HG02885 (cell line): ENCODE data around the gene LRP2.
"Not testable (repeated sequence)": the region's sequence is repeated elsewhere in the genome, so short reads cannot be mapped to it uniquely, and the experiment has no call there.

Experiments used
- ATAC-seq: cut with Tn5 transposase; IDR thresholded peaks from one replicate; pipeline ENCODE4 v1.9.1; 2021; ENCODE audit warnings: mild to moderate bottlenecking; ENCODE audit not compliant: unreplicated experiment, poor library complexity

LRP2 gene

DNA sequence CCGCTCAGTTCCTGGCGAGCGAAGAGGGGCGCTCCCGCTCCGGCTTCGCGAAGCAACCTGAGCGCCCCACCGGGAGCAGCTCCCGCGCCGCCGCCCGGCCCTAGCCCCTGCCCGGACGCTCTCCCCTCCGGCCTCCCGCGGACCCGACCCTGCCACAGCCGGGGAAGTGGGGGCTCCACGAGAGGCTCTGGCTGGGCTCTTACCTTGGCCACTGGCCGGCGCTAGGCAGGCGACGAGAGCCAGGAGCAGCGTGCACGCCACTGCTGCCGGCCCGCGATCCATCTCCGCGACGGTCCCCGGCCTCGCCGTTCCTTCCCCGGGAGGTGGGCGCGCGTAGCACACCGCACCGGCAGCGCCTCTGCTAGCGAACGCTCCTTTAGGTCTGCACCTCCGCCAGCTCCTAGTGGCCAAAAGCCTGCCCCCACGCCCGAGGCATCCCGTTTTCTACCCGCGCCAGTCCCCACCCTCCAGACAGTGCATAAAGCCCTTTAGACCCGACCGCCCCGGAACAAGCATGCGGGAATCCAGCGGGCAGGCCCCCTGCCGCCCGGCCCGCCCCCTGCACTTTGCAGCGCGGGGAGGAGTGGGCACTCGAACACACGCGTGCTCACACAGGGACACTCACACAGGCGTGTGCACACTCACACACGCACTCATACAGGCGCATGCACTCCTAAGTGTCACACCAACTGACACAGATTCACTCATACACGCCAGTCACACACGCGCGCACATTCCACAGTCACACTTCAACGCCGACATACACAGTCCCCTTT lies at the start of gene LRP2:
Gene LRP2 (minus strand): TSS at position 417 of the 776 bp plus-strand sequence. CDS start 135 bp downstream, at position 282.
- no peak for ATAC-seq

DNA sequence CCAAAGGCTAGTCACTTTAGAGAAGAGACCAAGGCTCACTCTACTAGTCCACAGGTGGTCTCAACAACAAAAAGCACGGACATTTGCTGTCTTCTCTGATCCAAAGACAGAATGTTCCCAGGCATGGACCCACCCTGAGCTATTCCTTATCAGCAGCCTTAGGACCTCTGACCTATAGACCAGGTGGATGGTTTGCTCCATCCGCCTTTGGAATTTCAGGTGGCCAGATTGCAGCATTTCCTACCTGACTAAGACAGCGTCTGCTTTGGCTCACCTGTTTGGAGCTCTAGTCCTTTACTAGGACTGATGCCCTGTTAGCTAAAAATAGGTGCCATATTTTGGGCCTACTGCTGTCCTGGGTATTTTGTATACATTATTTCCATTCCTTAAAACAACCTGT lies 44.6 kb upstream of the LRP2 start:
- ATAC-seq, result no peak

- ATAC-seq, result not testable (repeated sequence)
Measured at GRCh38 chr2:169399491-169399890, 37.2 kb upstream of the LRP2 start.

DNA sequence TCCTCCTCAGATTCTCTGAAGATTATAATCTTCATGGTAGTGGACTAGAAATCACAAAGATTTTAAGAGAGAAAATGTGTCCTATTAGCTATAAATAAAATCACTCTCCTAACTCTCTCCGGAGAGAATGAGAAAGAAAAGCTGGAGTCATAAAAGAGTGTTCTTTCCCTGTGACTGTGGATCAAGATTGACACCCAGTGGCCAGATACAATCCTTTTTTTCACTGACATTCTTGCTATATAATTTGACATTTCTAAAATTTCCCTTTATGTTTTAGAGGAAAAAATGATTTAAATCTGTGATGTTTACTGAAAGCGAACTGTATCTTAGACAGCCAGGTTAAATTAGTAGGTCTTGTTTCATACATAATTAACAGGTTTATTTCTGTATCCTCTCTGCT lies 35.4 kb upstream of the LRP2 start:
- ATAC-seq, result no peak

DNA sequence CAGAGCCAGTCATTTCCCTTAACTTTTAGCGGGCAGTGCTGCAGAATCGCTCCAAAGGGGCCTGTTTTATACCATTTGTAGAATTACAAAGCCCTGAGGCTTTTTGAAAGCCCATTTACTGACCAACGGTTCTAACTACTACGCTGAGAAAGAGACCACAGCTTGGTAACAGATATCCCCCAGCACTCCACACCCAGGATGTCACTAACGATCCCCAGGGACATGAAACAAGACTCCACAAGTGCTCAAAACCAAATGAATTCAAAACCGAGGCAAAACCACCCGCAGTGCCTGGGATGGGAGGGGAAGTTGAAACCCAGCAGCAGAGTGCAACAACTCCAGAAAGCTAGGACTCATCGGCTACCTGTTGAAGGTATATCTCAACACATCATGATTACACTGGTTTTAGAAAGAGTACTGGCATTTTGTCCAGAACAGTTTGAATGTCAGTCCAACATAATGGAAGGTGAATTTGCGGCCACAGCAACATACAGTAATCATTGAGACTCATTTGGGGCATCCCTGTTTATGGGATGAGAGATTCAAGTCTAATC lies 33.6 kb upstream of the LRP2 start:
- ATAC-seq, result no peak

DNA sequence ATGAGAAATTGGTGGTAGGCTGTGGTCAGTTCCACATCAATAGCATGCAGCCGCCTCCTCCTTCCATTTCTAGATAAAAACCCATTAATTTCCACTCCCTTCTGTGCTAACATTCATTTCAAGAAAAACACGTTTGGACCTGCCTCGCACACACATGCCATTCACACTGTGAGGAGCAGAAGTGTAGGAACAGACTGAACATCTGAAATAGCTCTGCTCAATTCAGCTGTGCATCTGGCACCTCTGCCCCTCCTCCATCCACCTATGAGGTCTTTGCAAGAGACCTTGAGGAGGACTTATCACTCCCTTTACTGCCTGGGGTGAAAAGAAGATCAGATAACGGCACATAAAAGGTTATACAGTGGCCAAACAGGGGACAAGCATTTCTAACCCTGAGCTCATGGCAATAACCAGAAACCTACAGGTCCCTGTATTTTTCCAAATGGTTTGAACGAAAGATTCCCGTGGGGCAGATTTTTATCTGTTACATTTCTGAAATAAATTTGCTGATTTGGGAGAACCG lies 30.8 kb upstream of the LRP2 start:
- ATAC-seq, result peak; percentile 78

DNA sequence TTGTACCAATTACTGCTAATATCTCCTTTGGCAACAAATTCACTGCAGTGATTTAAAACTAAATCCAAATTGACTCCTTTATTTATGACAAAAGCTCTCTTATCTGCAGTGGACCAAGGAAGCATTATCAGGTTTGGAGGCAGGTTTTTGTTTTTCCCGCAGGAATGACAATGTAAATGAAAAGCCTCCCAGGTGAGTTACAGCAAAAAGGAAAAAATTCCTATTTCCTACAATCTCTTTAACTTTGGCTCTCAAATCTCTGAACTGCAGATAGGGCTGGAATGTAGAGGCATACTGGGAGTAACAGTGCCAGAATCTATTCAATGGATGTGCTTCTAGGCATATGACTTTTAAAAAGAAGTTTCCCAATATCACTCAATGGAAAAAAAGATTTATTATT lies 28.9 kb upstream of the LRP2 start:
- ATAC-seq, result no peak

DNA sequence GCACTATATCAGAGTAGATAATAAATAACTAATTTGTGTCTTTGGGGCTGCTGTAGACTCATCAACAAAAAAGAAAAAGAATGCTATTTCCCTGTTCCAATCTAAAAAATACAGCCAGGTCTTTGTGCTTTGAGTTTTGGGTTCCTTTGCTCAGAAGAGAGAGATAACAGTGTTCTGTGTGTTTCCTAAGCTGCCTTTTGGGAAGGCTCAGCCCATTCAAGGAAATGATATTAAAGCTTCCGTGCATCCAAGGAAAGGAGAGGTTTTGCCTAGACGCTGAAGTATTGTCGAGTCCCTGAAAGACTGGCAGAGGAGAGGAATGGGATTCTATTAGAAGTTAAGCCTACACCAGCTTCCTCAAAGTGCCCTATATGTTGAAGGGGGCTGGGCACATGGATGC lies 25.8 kb upstream of the LRP2 start:
- no peak for ATAC-seq

DNA sequence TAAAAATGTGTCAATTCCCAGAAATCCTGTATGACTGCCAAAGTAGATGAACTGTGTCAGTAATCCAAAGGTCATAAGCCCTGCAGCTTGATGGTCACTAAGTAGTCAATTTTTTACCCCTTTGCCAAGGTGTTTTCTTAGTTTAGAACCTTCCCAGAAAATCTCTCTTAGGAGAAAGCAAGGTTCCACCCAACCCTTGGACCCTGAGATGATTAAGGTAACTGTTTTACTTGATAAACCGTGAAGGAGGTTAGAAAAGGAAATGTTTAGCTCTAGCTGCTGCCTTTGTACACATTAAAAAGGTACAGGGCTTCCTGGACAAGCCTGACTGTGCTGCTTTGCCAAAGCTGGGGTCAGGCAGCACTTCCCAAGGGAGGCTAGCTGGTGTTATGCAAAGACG lies 24.4 kb upstream of the LRP2 start:
- no peak for ATAC-seq

- ATAC-seq, result no peak
Measured at GRCh38 chr2:169384816-169385215, 22.5 kb upstream of the LRP2 start.

DNA sequence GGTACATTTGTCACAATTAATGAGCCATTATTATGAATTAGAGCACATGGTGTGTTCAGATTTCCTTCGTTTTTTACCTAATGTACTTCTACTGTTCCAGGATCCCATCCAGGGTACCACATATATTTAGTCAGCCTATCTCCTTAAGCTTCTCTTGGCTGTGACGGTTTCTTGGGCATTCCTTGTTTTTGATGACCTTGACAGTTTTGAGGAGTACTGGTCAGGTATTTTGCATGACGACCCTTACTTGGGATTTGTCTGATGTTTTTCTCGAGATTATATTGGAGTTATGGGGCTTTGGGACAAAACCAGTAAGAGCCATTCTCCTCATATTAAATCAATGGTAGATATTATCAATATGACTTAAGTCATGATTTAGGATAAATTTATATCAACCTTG lies 10.2 kb upstream of the LRP2 start:
- ATAC-seq, result no peak

GRCh38 chr2:169366066-169366465 lies 3.7 kb upstream of the LRP2 start:
- no peak for ATAC-seq

DNA sequence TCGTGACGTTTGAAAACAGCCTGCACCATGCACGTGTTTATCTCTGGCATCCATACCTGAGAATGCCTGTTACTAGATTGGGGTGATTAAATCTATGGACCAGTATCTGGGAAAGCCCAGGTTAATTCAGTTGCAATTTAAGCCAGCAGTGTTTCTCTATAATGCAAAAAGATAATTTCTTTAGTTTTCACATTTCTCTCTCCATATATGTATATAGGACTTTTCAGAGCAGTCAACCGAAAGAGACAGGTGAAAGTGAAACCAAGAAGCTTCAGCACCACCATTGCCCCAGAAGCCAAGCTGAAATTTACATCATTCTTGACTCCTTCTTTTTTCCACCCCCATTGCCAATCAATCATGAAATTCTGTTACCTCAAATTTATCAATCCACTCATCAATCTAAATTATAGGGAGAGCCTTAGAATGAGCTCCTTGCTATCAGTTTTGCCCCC lies 2.7 kb upstream of the LRP2 start:
- ATAC-seq, result peak; percentile 63

DNA sequence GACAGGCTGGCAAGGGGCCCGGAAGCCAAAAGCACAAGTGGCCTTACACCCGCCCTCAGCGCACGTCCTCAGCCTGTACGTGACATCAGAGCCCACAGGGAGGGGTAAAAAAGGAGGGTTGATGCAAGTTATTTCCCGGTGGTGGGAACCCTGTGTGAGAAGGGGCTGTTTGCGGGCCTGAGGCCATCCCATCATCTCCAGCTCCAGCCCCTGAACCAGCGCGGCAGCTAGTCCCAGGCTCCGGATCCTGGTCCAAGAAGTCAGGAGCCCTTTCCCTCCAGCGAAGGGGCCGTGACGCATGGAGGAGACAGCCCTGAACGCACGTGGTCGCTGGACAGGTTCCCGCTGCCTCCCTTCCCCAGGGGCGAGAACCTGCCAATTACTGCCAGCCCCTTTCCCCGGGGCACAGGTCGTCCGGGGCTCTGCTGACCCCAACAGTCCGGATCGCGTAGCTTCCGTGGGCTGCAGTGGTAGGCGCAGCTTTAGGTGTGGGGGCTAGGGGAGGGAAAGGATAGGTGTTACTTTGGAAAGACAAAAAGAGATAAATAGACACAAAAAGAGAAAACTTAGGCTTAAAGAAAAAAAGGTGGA lies 1.3 kb upstream of the LRP2 start:
- ATAC-seq, result peak; percentile 52

- ATAC-seq, result peak; percentile 2
Measured at GRCh38 chr2:169362894-169363559, 693 bp upstream of the LRP2 start.

- no peak for ATAC-seq
Measured at GRCh38 chr2:169361706-169362117, 622 bp downstream of the LRP2 start.

DNA sequence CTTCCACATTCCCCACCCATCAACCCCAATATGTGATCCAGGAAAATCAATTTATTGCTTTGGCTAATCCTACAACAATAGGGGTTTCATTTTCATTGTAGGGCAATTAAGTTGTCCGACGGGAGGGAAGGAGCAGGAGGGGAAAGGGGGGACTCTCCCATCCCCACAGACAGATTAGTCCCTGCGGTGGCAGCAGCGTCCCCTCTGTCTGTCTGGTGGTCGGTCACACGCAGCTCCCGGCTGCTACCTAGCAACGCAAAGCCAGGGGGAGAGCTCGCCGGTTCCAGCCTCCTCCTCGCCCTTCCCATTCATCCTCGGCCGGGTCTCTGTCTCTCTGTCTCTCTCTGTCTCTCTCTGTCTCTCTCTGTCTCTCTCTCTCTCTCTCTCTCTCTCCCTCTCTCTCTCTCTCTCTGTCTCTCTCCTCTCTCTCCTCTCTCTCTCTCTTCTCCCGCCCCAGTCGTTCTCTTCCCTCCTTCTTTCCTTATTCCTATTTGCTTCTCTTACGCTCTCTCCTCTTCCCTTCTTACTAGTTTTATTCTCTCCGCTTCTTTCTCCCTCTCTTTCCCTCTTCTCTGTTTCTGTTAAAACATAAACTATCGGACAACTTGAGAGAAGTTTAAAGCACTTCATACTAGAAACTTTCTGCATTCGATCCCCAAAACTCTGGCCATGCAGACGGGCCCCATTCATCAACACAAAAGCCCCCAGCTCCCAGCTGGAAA lies 1.2 kb downstream of the LRP2 start:
- ATAC-seq, result no peak

DNA sequence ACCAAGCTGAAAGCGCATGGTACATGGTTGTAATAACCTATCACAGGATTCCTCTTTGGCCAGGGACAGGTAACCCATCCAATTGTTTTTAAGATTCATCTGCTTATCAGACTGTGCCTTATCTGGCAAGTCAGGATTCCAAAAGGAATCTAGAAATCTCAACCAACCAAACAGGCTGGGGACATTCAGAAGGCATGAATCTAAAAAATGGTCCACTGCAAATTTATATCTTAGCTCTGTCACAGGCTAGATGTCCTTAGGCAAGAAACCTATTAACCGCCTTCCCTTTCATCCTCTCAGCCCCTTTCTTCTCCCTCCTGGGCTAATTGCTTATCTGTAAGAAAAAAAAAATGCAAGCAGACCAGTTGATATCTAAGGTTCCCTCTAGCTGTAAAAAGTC lies 4.3 kb downstream of the LRP2 start:
- ATAC-seq, result no peak

- ATAC-seq, result no peak
Measured at GRCh38 chr2:169354244-169354643, 8.1 kb downstream of the LRP2 start.

DNA sequence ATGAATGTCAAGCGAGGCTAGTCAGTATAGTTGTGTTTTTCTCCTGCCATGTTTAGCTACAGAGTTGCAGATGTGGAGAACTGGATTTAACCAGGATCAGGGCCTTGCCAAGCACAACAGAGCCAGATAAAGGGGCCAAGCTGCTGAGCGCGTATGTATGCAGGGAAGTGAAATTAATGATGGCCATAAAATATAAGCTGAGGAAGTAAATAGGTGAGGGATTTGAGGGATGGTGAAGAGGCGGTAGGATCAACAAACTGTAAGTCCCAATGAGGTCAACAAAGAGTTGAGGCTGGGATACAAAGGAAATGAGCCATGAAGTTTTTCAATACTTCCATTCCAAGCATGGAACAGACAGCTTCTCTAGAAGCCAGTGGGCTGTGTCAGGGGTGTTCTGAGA lies 10.6 kb downstream of the LRP2 start:
- ATAC-seq, result no peak
